ENCODE measurements around the gene H19. TPM values are rescaled to one million over a fixed set of nuclear protein-coding genes. Genes with fewer than 3 reads are reported as not detected.

Gene H19
- 810 and 834 TPM in 2 replicates for total RNA-seq

GRCh38 chr11:1997755-1998154, at the start of gene H19:
H19 (minus strand) TSS chr11:1997842.

DNA sequence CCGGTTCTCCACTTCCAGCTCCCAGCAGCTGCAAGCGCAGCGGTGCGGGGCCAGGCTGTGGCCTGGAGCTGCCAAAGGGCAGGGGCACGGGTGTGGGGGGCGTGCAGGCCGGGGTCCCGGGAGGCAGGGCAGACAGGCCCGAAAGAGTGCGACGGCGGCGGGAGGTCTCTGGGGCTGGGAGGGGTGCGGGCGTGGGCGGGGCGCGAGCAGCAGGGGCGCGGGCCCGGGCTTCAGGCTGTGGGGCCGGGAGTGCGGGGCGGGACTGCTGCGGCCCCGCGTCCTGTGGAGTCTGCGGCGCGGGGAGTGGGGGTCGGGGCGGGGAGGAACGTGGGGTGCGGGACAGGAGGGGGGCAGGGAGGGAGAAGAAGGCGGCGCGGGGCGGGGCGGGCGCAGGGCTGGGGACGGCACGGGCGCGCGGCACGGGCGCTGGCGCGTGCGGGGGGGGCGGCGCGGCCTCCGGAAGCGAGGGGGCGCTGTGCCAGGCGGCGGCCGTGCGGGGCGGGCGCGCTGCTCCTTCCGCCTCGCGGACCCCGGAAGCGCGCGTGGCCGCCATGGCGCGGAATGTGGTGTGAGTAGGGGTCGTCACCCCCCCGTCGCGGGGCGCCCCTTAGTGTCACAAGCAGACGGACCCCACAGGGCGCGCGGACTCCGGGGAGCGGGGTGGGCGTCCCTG, 50.7 kb downstream of the H19 start, which contains the start of gene MRPL23:
Gene MRPL23 (plus strand): TSS at position 521 of the 673 bp plus-strand sequence. CDS start 31 bp downstream, at position 552.

Other genes with a start within 250 kb of the H19 start
- gene IFITM10, start 247.2 kb downstream of the H19 start, total RNA-seq: 3.3 and 8.0 TPM in 2 replicates
- 566 and 764 TPM in 2 replicates for gene CTSD, start 233.9 kb downstream of the H19 start, total RNA-seq
- 8.5 and 10.5 TPM in 2 replicates for gene SYT8, start 162.9 kb downstream of the H19 start, total RNA-seq
- gene TNNI2, start 158.9 kb downstream of the H19 start, total RNA-seq: 0.63 and 4.1 TPM in 2 replicates
- 0.23 and 1.1 TPM in 2 replicates for gene LSP1, start 144.8 kb downstream of the H19 start, total RNA-seq
- gene PRR33, start 105.9 kb downstream of the H19 start, total RNA-seq: not detected in 2 replicates
- 0.71 and 0.98 TPM in 2 replicates for gene TNNT3, start 78.1 kb downstream of the H19 start, total RNA-seq
- gene MRPL23, start 50.5 kb downstream of the H19 start, total RNA-seq: 275 and 285 TPM in 2 replicates
- gene IGF2, start 141.5 kb upstream of the H19 start, total RNA-seq: 30.0 and 44.8 TPM in 2 replicates
- not detected in 2 replicates for gene INS, start 163.4 kb upstream of the H19 start, total RNA-seq
- gene TH, start 174.0 kb upstream of the H19 start, total RNA-seq: 0.33 and 0.99 TPM in 2 replicates